Neuronal stem cell (in vitro differentiated cells): ENCODE results near the gene CYLD.

Source experiments
- DNase-seq: peaks from one replicate; pipeline ENCODE4 v3.0.0-alpha.2; 2013; ENCODE audit warnings: low spot score
- H2AFZ ChIP-seq: one replicate; pipeline ENCODE4 v1.6.1; 2013; ENCODE audit warnings: mild to moderate bottlenecking, low read length, inconsistent platforms
- H2AK5ac ChIP-seq: 2 replicates; pipeline ENCODE4 v1.6.1; 2013; ENCODE audit warnings: low read depth, mild to moderate bottlenecking, inconsistent platforms, low read length, moderate library complexity, mixed read lengths
- H2BK120ac ChIP-seq: 2 replicates; pipeline ENCODE4 v1.6.1; 2013; ENCODE audit warnings: low read depth, mild to moderate bottlenecking, inconsistent platforms, low read length, moderate library complexity, mixed read lengths
- H2BK12ac ChIP-seq: one replicate; pipeline ENCODE4 v1.6.1; 2013; ENCODE audit warnings: low read length, inconsistent platforms
- H2BK15ac ChIP-seq: 2 replicates; pipeline ENCODE4 v1.6.1; 2013; ENCODE audit warnings: mild to moderate bottlenecking, low read length, inconsistent platforms, mixed read lengths
- H2BK5ac ChIP-seq: one replicate; pipeline ENCODE4 v1.6.1; 2013; ENCODE audit warnings: inconsistent platforms, mild to moderate bottlenecking, low read length, moderate library complexity
- H3K14ac ChIP-seq: one replicate; pipeline ENCODE4 v1.6.1; 2013; ENCODE audit warnings: low read length, inconsistent platforms
- H3K18ac ChIP-seq: 2 replicates; pipeline ENCODE4 v1.6.1; 2013; ENCODE audit warnings: low read length, inconsistent platforms
- H3K23ac ChIP-seq: 2 replicates; pipeline ENCODE4 v1.6.1; 2013; ENCODE audit warnings: low read depth, mild to moderate bottlenecking, mixed read lengths, low read length, inconsistent platforms; ENCODE audit not compliant: poor library complexity
- H3K27ac ChIP-seq: replicated peaks from 3 replicates; pipeline ENCODE4 v1.5.1; 2013; ENCODE audit warnings: low read length, inconsistent platforms
- H3K27me3 ChIP-seq, 3 experiments: 2 replicates each; pipeline ENCODE4 v1.6.1; 2013; ENCODE audit warnings: low read length in 3 of 3, mild to moderate bottlenecking in 2 of 3, inconsistent platforms in 1 of 3, low read depth in 1 of 3, mixed read lengths in 1 of 3, moderate library complexity in 1 of 3; ENCODE audit not compliant: control insufficient read depth in 3 of 3, insufficient read depth in 3 of 3
- H3K36me3 ChIP-seq, 2 donors: replicated peaks in 1 of 2; 2 replicates each; pipeline ENCODE4 v1.6.1; 2013; ENCODE audit warnings: low read length in 2 of 2; ENCODE audit not compliant: control insufficient read depth in 2 of 2, insufficient read depth in 2 of 2
- H3K4ac ChIP-seq: 2 replicates; pipeline ENCODE4 v1.6.1; 2013; ENCODE audit warnings: inconsistent platforms, mild to moderate bottlenecking, low read length, moderate library complexity
- H3K4me1 ChIP-seq, 2 donors: 1 replicate in 1 of 2; 2 replicates in 1 of 2; pipeline ENCODE4 v1.6.1; 2013; ENCODE audit warnings: low read length in 2 of 2, low read depth in 1 of 2; ENCODE audit not compliant: control insufficient read depth in 2 of 2, insufficient read depth in 1 of 2
- H3K4me2 ChIP-seq: one replicate; pipeline ENCODE4 v1.6.1; 2013; ENCODE audit warnings: mild to moderate bottlenecking, low read length, inconsistent platforms; ENCODE audit not compliant: insufficient read depth, poor library complexity, severe bottlenecking
- H3K4me3 ChIP-seq, 2 donors: 2 replicates each; pipeline ENCODE4 v1.5.1; 2013; ENCODE audit warnings: low read length in 2 of 2, mild to moderate bottlenecking in 2 of 2, inconsistent platforms in 1 of 2, moderate library complexity in 1 of 2
- H3K79me1 ChIP-seq: one replicate; pipeline ENCODE4 v1.6.1; 2013; ENCODE audit warnings: low read depth, mild to moderate bottlenecking, inconsistent platforms, low read length, moderate library complexity
- H3K9ac ChIP-seq: one replicate; pipeline ENCODE4 v1.6.1; 2013; ENCODE audit warnings: mild to moderate bottlenecking, low read depth, low read length, inconsistent platforms; ENCODE audit not compliant: poor library complexity
- H3K9me3 ChIP-seq, 2 donors: replicated peaks in 1 of 2; 2 replicates each; pipeline versions ENCODE3 to v1.6.1; 2013; ENCODE audit warnings: low read length in 2 of 2, mild to moderate bottlenecking in 2 of 2, inconsistent platforms in 1 of 2, low read depth in 1 of 2, mixed read lengths in 1 of 2, moderate library complexity in 1 of 2; ENCODE audit not compliant: control insufficient read depth in 2 of 2, insufficient read depth in 1 of 2
- H4K8ac ChIP-seq: one replicate; pipeline ENCODE4 v1.6.1; 2013; ENCODE audit warnings: low read depth, mild to moderate bottlenecking, inconsistent platforms, low read length, moderate library complexity
- H4K91ac ChIP-seq: one replicate; pipeline ENCODE4 v1.6.1; 2013; ENCODE audit warnings: low read length, low read depth, mild to moderate bottlenecking, inconsistent platforms; ENCODE audit not compliant: poor library complexity
- WGBS, 2 donors: extraction: QIAGEN DNeasy Blood & Tissue Kit; methylation state at CpG; one replicate each; pipeline ENCODE4 v1.1.7; 2013; ENCODE audit warnings: missing lambda C conversion rate in 2 of 2, mixed read lengths in 1 of 2; ENCODE audit not compliant: insufficient read length in 2 of 2, insufficient replicate concordance in 1 of 2; ENCODE audit errors: extremely low coverage in 2 of 2; 5-methylcytosine and 5-hydroxymethylcytosine counted together

CYLD gene

DNA sequence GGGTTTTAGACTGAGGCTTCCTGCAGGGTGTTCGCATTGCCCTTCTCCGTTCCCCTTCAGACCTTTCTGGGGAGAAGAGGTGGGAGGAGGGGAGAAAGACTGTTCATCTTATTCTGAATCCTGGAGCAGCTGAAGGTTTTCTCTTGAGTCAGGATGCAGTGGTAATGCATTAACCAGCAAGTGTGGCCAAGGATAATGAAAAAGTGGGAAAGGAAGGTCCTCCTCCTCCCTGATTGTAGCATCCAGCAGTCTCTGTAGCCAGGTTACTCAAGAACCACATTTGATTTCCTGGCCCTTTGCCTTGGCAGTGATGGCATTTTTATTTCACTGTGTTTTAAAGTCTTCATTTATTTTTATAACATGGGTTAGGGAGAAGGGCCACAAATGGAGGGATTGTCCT lies 59.1 kb downstream of the CYLD start:
- no peak overlapping the region for H3K23ac ChIP-seq

DNA sequence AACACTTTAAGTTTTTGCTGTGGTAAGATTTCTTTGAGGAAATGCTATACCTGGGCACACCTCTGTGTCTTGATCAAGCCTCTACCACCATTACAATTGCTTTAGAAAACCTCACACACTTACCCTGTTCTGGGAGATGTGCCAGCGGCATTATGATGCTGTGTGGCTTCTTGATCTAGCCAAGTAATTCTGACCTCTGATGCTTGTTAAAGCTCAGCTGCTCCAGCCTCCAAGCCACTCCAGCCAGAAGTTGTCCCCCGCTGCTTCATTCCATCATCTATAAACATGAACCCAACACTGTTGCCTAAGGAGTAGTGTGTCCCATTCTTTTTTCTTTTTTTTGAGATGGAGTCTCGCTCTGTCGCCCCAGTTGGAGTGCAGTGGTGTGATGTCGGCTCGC lies 60.1 kb downstream of the CYLD start:
- Histone ChIP-seq H3K27me3 (no peaks in the 10 kb centered on the region), H3K23ac (no peak overlapping the region), H3K36me3 (no peaks in the 10 kb centered on the region), H3K79me1 (no peaks in the 10 kb centered on the region), H3K18ac (no peak overlapping the region), H2BK12ac (no peak overlapping the region), H2BK120ac (no peak overlapping the region), H3K27ac (no peak overlapping the region), H2BK15ac (no peak overlapping the region), H4K91ac (no peak overlapping the region), H3K9ac (no peak overlapping the region), H3K4me3 (no peak overlapping the region), H4K8ac (no peak overlapping the region), H3K14ac (no peak overlapping the region), H3K9me3 (peaks cover 0 to 7% of the 10 kb centered on the region in 2 donors), H2BK5ac (no peak overlapping the region), H3K4ac (no peak overlapping the region), H2AK5ac (no peak overlapping the region), H3K4me1 (peaks cover 7 to 14% of the 10 kb centered on the region in 2 donors), H3K4me2 (no peak overlapping the region), H2AFZ (no peak overlapping the region)
- no peak for DNase-seq
- WGBS, 2 donors: no CpG with 5 or more reads among the region's 6 CpGs

More for the DNA sequence above, 59.1 kb downstream of the CYLD start:
- peaks cover 3 to 5% of the 10 kb centered on the region in 2 donors for H3K36me3 ChIP-seq
- no peak overlapping the region for H4K91ac ChIP-seq
- no peak overlapping the region for H3K4me3 ChIP-seq
- H2BK120ac ChIP-seq: no peak overlapping the region
- no peaks in the 10 kb centered on the region for H3K79me1 ChIP-seq
- H2BK12ac ChIP-seq: no peak overlapping the region
- H2AK5ac ChIP-seq: no peak overlapping the region
- no peak for DNase-seq
- no peak overlapping the region for H3K9ac ChIP-seq
- no peak overlapping the region for H3K27ac ChIP-seq
- H3K27me3 ChIP-seq: no peaks in the 10 kb centered on the region
- H3K4me2 ChIP-seq: no peak overlapping the region
- peak overlapping the region; percentile 4 for H2BK5ac ChIP-seq
- H3K4me1 ChIP-seq: peaks cover 7 to 14% of the 10 kb centered on the region in 2 donors
- no peak overlapping the region for H3K14ac ChIP-seq
- H3K18ac ChIP-seq: no peak overlapping the region
- no peak overlapping the region for H4K8ac ChIP-seq
- H2AFZ ChIP-seq: no peak overlapping the region
- H3K4ac ChIP-seq: no peak overlapping the region
- no CpG with 5 or more reads among the region's 2 CpGs for WGBS, 2 donors
- H2BK15ac ChIP-seq: no peak overlapping the region
- H3K9me3 ChIP-seq: peaks cover 0 to 7% of the 10 kb centered on the region in 2 donors

DNA sequence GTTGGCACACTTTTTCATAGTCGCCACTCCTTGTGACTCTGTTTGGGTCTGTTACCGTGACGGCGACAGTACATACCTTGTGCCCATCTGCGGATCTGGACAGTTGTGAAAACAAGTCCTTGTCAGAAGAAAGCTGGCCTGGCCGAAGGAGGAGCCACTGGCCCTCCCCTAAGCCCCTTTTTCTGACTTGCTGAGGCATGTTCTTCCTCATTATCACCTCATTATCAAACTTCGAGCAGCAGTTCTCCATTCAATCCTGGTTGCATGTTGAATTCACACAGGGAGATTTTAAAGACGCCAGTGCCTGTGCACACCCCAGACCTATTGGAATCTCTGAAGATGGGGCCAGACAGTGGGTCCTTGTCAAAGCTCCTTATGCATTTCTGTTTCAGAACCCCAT lies 61.1 kb downstream of the CYLD start:
- no peak overlapping the region for H3K4me2 ChIP-seq
- H2BK120ac ChIP-seq: no peak overlapping the region
- H3K14ac ChIP-seq: no peak overlapping the region
- no peak overlapping the region for H3K27ac ChIP-seq
- no peak overlapping the region for H4K91ac ChIP-seq
- no peak overlapping the region for H2AFZ ChIP-seq
- H3K4me1 ChIP-seq: peaks cover 7 to 14% of the 10 kb centered on the region in 2 donors
- H2BK12ac ChIP-seq: no peak overlapping the region
- DNase-seq: no peak
- no CpG with 5 or more reads among the region's 8 CpGs for WGBS, 2 donors
- H3K4me3 ChIP-seq: no peak overlapping the region
- no peak overlapping the region for H3K9ac ChIP-seq
- peaks cover 0 to 7% of the 10 kb centered on the region in 2 donors for H3K9me3 ChIP-seq
- no peak overlapping the region for H4K8ac ChIP-seq
- H3K4ac ChIP-seq: no peak overlapping the region
- no peak overlapping the region for H2BK5ac ChIP-seq
- no peak overlapping the region for H3K18ac ChIP-seq
- no peaks in the 10 kb centered on the region for H3K79me1 ChIP-seq
- no peak overlapping the region for H2AK5ac ChIP-seq
- H2BK15ac ChIP-seq: no peak overlapping the region
- no peaks in the 10 kb centered on the region for H3K27me3 ChIP-seq
- no peaks in the 10 kb centered on the region for H3K36me3 ChIP-seq
- no peak overlapping the region for H3K23ac ChIP-seq

DNA sequence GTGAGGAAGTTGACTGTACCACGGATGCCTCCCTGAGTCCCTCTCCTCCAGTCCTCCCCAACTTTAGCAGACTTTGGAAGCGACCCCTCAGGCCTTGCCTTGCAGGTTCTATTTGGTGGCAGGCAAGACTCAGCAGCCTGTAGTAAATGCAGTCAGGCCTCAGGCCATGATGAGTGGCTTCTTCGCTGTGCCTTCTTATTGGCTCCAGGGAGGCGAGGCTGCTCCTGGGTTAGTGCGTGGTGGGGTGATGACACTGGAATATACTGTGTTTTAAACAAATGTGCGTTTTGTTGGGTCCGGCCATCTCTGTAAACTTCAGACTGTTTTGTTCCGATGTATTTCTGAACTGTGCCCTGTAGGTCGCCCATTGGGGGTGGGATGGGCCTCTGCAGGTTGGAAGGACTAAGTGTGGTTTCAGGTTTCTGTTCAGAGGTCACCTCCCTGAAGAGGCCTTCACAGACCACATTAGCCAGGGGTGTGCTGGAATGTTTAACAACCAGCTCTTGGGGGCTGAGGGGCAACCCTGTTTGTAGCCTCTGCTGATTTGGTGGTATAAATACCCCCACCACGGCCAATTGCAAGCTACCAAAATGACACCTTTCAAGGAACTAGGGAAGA lies 62.5 kb downstream of the CYLD start:
- no peak overlapping the region for H3K27ac ChIP-seq
- no peak overlapping the region for H2AFZ ChIP-seq
- WGBS, 2 donors: no CpG with 5 or more reads among the region's 10 CpGs
- H2BK12ac ChIP-seq: no peak overlapping the region
- no peak overlapping the region for H4K8ac ChIP-seq
- peak overlapping the region; percentile 6 for H3K18ac ChIP-seq
- H3K4me1 ChIP-seq: peaks cover 14 to 17% of the 10 kb centered on the region in 2 donors
- H2BK120ac ChIP-seq: no peak overlapping the region
- H3K4me3 ChIP-seq: no peak overlapping the region
- no peaks in the 10 kb centered on the region for H3K27me3 ChIP-seq
- H4K91ac ChIP-seq: no peak overlapping the region
- H3K4ac ChIP-seq: no peak overlapping the region
- H2AK5ac ChIP-seq: peak overlapping the region; percentile 1
- no peak overlapping the region for H3K14ac ChIP-seq
- H3K79me1 ChIP-seq: no peaks in the 10 kb centered on the region
- H3K9me3 ChIP-seq: no peaks in the 10 kb centered on the region
- no peak overlapping the region for H2BK5ac ChIP-seq
- H3K9ac ChIP-seq: no peak overlapping the region
- H2BK15ac ChIP-seq: no peak overlapping the region
- no peak overlapping the region for H3K23ac ChIP-seq
- no peak for DNase-seq
- H3K4me2 ChIP-seq: no peak overlapping the region
- H3K36me3 ChIP-seq: no peaks in the 10 kb centered on the region
